Smooth muscle cell (in vitro differentiated cells): ENCODE measurements around the gene CXCL6. TPM values are rescaled to one million over a fixed set of nuclear protein-coding genes. Genes with fewer than 3 reads are reported as not detected.

ENCODE experiments used
- DNase-seq: peaks from one replicate; lab custom pipeline; 2025; ENCODE audit not compliant: unreplicated experiment; lab: John Stamatoyannopoulos, UW
- H2AFZ ChIP-seq: fragments of 200-600 bp; sonication (generic); 2 replicates; pipeline ENCODE4 v1.6.0; 2016; ENCODE audit warnings: antibody characterized with exemption, low read depth, mild to moderate bottlenecking
- H3F3A ChIP-seq: fragments of 200-600 bp; sonication (generic); 2 replicates; pipeline ENCODE4 v1.6.0; 2017; ENCODE audit warnings: antibody characterized with exemption, low read depth
- H3K27ac ChIP-seq: fragments of 200-600 bp; sonication (generic); 2 replicates; pipeline ENCODE4 v1.5.1; 2016; ENCODE audit warnings: low read depth, mild to moderate bottlenecking
- H3K27me3 ChIP-seq: fragments of 200-600 bp; sonication (generic); 2 replicates; pipeline ENCODE4 v1.6.1; 2016; ENCODE audit warnings: low read depth, mild to moderate bottlenecking
- H3K36me3 ChIP-seq: fragments of 200-600 bp; sonication (generic); 2 replicates; pipeline ENCODE4 v1.5.1; 2016; ENCODE audit warnings: low read depth
- H3K4me1 ChIP-seq: fragments of 200-600 bp; sonication (generic); 2 replicates; pipeline ENCODE4 v1.5.1; 2016; ENCODE audit warnings: low read depth
- H3K4me2 ChIP-seq: fragments of 200-600 bp; sonication (generic); 2 replicates; pipeline ENCODE4 v1.6.0; 2016; ENCODE audit warnings: mild to moderate bottlenecking
- H3K4me3 ChIP-seq: fragments of 200-600 bp; sonication (generic); 2 replicates; pipeline ENCODE4 v1.5.1; 2016; ENCODE audit warnings: mild to moderate bottlenecking
- H3K79me2 ChIP-seq: fragments of 200-600 bp; sonication (generic); 2 replicates; pipeline ENCODE4 v1.6.0; 2016; ENCODE audit warnings: low read depth, mild to moderate bottlenecking
- H3K9ac ChIP-seq: fragments of 200-600 bp; sonication (generic); 2 replicates; pipeline ENCODE4 v1.6.0; 2016; ENCODE audit warnings: low read depth
- H3K9me3 ChIP-seq: fragments of 200-600 bp; sonication (generic); replicated peaks from 2 replicates; pipeline ENCODE4 v1.5.1; 2016; ENCODE audit warnings: low read depth
- H4K20me1 ChIP-seq: fragments of 200-600 bp; sonication (generic); 2 replicates; pipeline ENCODE4 v1.6.0; 2016; ENCODE audit warnings: low read depth
- CTCF ChIP-seq: fragments of 200-600 bp; sonication (generic); IDR thresholded peaks from 2 replicates; pipeline ENCODE4 v1.5.1; 2017; ENCODE audit warnings: borderline replicate concordance, mild to moderate bottlenecking, antibody characterized with exemption; ENCODE audit not compliant: insufficient read depth, poor library complexity, severe bottlenecking
- WGBS: methylation state at CpG from one replicate; pipeline ENCODE4 v1.1.7; 2016; ENCODE audit warnings: low lambda C conversion rate; 5-methylcytosine and 5-hydroxymethylcytosine counted together
- polyA plus RNA-seq: library from polyadenylated mRNA; unstranded; fragments of >200 nt; fragmentation: Nextera tagmentation; extraction: Ambion mirVana; gene quantifications from 2 replicates; pipeline ENCODE4 v1.2.1, GENCODE V29; 2016
- total RNA-seq: library from RNA; depleted of rRNA; stranded (reverse); fragments of >200 nt; gene quantifications from 2 replicates; pipeline ENCODE4 v1.2.3, GENCODE V29; 2014

Gene CXCL6
- total and polyA plus RNA-seq, 2 experiments from 2014 or later: 30.6 to 31.7 TPM

GRCh38 chr4:73823760-73824159 is 12.7 kb upstream of the CXCL6 start:
- H3K36me3 ChIP-seq: peaks cover 3% of the 10 kb centered on the region
- no peak for DNase-seq
- no peak overlapping the region for H3K4me3 ChIP-seq
- H2AFZ ChIP-seq: no peak overlapping the region
- no peaks in the 10 kb centered on the region for H3K4me1 ChIP-seq
- H3K9me3 ChIP-seq: peaks cover 8% of the 10 kb centered on the region
- no peak overlapping the region for H3K9ac ChIP-seq
- H3K27ac ChIP-seq: no peak overlapping the region
- no peaks in the 10 kb centered on the region for H3K27me3 ChIP-seq
- no peak overlapping the region for H3K4me2 ChIP-seq
- no peaks in the 10 kb centered on the region for H3K79me2 ChIP-seq
- TF ChIP-seq CTCF: no peak
- H4K20me1 ChIP-seq: no peaks in the 10 kb centered on the region
- no peaks in the 10 kb centered on the region for H3F3A ChIP-seq

GRCh38 chr4:73828956-73829355 is 7.5 kb upstream of the CXCL6 start:
- Histone ChIP-seq H2AFZ (no peak overlapping the region), H3K27me3 (no peaks in the 10 kb centered on the region), H3K27ac (no peak overlapping the region), H3K4me1 (no peaks in the 10 kb centered on the region), H3K4me2 (no peak overlapping the region), H3K9ac (no peak overlapping the region), H4K20me1 (no peaks in the 10 kb centered on the region), H3F3A (no peaks in the 10 kb centered on the region), H3K9me3 (peaks cover 8% of the 10 kb centered on the region), H3K36me3 (peaks cover 3% of the 10 kb centered on the region), H3K79me2 (no peaks in the 10 kb centered on the region), H3K4me3 (no peak overlapping the region)
- 48% methylated on average over 3 of the region's 3 CpGs for WGBS
- no peak for TF ChIP-seq CTCF
- DNase-seq: no peak

GRCh38 chr4:73831569-73831968 is 4.9 kb upstream of the CXCL6 start:
- no peaks in the 10 kb centered on the region for H4K20me1 ChIP-seq
- H3K4me1 ChIP-seq: no peaks in the 10 kb centered on the region
- peaks cover 5% of the 10 kb centered on the region for H3K27me3 ChIP-seq
- no peak overlapping the region for H3K4me2 ChIP-seq
- peaks cover 3% of the 10 kb centered on the region for H3K36me3 ChIP-seq
- H3K27ac ChIP-seq: peak overlapping the region; percentile 30
- H3K79me2 ChIP-seq: no peaks in the 10 kb centered on the region
- 78% methylated on average over 2 of the region's 2 CpGs for WGBS
- H3F3A ChIP-seq: no peaks in the 10 kb centered on the region
- peaks cover 8% of the 10 kb centered on the region for H3K9me3 ChIP-seq
- H3K4me3 ChIP-seq: no peak overlapping the region
- no peak for DNase-seq
- TF ChIP-seq CTCF: no peak
- no peak overlapping the region for H3K9ac ChIP-seq
- H2AFZ ChIP-seq: no peak overlapping the region

GRCh38 chr4:73832651-73833237 is 3.7 kb upstream of the CXCL6 start:
- H3F3A ChIP-seq: no peaks in the 10 kb centered on the region
- H3K9me3 ChIP-seq: peaks cover 3% of the 10 kb centered on the region
- H4K20me1 ChIP-seq: no peaks in the 10 kb centered on the region
- TF ChIP-seq CTCF: no peak
- peaks cover 6% of the 10 kb centered on the region for H3K4me1 ChIP-seq
- no peak for DNase-seq
- H2AFZ ChIP-seq: no peak overlapping the region
- peak overlapping the region; percentile 30 for H3K27ac ChIP-seq
- 96% methylated on average over 1 of the region's 1 CpG for WGBS
- H3K79me2 ChIP-seq: no peaks in the 10 kb centered on the region
- no peak overlapping the region for H3K9ac ChIP-seq
- peaks cover 16% of the 10 kb centered on the region for H3K27me3 ChIP-seq
- no peak overlapping the region for H3K4me3 ChIP-seq
- peak overlapping the region; percentile 47 for H3K4me2 ChIP-seq
- peaks cover 2% of the 10 kb centered on the region for H3K36me3 ChIP-seq
